ENCODE measurements around the gene RAB11B. TPM values are rescaled to one million over a fixed set of nuclear protein-coding genes. Genes with fewer than 3 reads are reported as not detected.

Gene RAB11B
- total and polyA plus RNA-seq, 2 of the 13 experiments (the other 11 are each of a cell fraction or from before 2014, with no cell fraction given), result 6.0 to 28.4 TPM

- TF ChIP-seq ZNF510 (CRISPR knock-in tag; IDR thresholded peaks at IDR 0.05; ENCODE audit: low read depth) (no peak), ZNF251 (CRISPR knock-in tag; IDR thresholded peaks at IDR 0.05) (no peak), ZBTB20 (CRISPR knock-in tag; IDR thresholded peaks at IDR 0.05; ENCODE audit: borderline replicate concordance, low read depth) (no peak), REST (IDR thresholded peaks at IDR 0.05; ENCODE audit: borderline replicate concordance in 1 of 2, low read depth in 1 of 2, low read length in 2 of 2) (0 out of 4 replicates have a peak, but pooled peaks of 1 of the 2 experiments have one; percentile 42), AKNA (CRISPR knock-in tag; IDR thresholded peaks at IDR 0.05; ENCODE audit: borderline replicate concordance) (0 out of 2 replicates have a peak, but pooled peaks have one; percentile 60), ADNP (CRISPR knock-in tag; IDR thresholded peaks at IDR 0.05) (no peak), ZNF563 (CRISPR knock-in tag; IDR thresholded peaks at IDR 0.05) (peak; percentile 69), ZNF318 (CRISPR knock-in tag; IDR thresholded peaks at IDR 0.05) (no peak), REL (CRISPR knock-in tag; conservative IDR thresholded peaks at IDR 0.05) (no peak; the same call in 1 of the 2 replicates), GFI1 (CRISPR knock-in tag; IDR thresholded peaks at IDR 0.05; ENCODE audit: borderline replicate concordance) (peak; percentile 66; the same call in 1 of the 2 replicates)
Measured at GRCh38 chr19:8444677-8445487, 54.7 kb downstream of the RAB11B start, which contains the start of gene HNRNPM (continued).
